Kidney epithelial cell (primary cell): ENCODE data around the gene MYPN. TPM values are rescaled to one million over a fixed set of nuclear protein-coding genes. Genes with fewer than 3 reads are reported as not detected.
"Not testable (repeated sequence)": the region's sequence is repeated elsewhere in the genome, so short reads cannot be mapped to it uniquely, and the experiment has no call there.

ENCODE experiments used
- DNase-seq: peaks from one replicate; pipeline ENCODE4 v3.0.0-alpha.2; 2010; ENCODE audit warnings: low read depth
- H3K27me3 ChIP-seq: 2 replicates; pipeline ENCODE4 v1.6.0; 2011; ENCODE audit warnings: low read length; ENCODE audit not compliant: control insufficient read depth, insufficient read depth
- H3K36me3 ChIP-seq: 2 replicates; pipeline ENCODE4 v1.5.1; 2011; ENCODE audit warnings: low read length; ENCODE audit not compliant: control insufficient read depth, insufficient read depth
- H3K4me3 ChIP-seq: 2 replicates; pipeline ENCODE4 v1.5.1; 2011; ENCODE audit warnings: low read depth, mild to moderate bottlenecking, control low read depth, low read length
- total RNA-seq: library from RNA; depleted of rRNA; stranded (reverse); fragments of >200 nt; gene quantifications from 2 replicates; pipeline ENCODE4 v1.2.3, GENCODE V29; 2015
- TF ChIP-seq, protein P1 (sequence below): IDR thresholded peaks from 2 replicates; pipeline ENCODE4 v1.5.1; 2011; ENCODE audit warnings: mild to moderate bottlenecking, moderate library complexity, low read length, control low read depth, inconsistent platforms; ENCODE audit not compliant: insufficient read depth, poor library complexity, severe bottlenecking

The MYPN gene
- total RNA-seq, 1 donor from 2014 or later = 0.04 TPM

DNA sequence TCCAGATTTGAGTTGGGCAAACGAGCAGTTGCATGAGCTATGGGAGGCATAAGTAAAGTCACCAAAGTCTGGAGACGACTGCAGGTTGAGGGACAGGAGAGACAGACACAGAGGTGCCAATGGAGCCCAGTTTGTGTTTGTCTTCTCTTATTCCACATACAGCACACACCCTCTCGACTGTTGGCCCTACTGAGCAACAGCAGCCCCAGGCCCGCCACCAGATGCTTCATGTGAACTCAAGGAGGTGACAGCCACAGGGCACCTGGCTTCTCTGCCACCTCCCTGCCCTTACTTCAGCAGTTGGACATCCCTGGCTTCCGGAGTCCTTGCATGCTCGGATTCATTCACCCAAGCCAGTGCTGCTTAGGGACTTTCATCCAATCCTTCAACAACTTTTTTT, 129.1 kb downstream of the MYPN start:
- TF ChIP-seq, protein P1, sequence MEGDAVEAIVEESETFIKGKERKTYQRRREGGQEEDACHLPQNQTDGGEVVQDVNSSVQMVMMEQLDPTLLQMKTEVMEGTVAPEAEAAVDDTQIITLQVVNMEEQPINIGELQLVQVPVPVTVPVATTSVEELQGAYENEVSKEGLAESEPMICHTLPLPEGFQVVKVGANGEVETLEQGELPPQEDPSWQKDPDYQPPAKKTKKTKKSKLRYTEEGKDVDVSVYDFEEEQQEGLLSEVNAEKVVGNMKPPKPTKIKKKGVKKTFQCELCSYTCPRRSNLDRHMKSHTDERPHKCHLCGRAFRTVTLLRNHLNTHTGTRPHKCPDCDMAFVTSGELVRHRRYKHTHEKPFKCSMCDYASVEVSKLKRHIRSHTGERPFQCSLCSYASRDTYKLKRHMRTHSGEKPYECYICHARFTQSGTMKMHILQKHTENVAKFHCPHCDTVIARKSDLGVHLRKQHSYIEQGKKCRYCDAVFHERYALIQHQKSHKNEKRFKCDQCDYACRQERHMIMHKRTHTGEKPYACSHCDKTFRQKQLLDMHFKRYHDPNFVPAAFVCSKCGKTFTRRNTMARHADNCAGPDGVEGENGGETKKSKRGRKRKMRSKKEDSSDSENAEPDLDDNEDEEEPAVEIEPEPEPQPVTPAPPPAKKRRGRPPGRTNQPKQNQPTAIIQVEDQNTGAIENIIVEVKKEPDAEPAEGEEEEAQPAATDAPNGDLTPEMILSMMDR = no peak
- no peaks in the 10 kb centered on the region for H3K36me3 ChIP-seq
- H3K27me3 ChIP-seq = no peaks in the 10 kb centered on the region
- no peak overlapping the region for H3K4me3 ChIP-seq
- no peak for DNase-seq

DNA sequence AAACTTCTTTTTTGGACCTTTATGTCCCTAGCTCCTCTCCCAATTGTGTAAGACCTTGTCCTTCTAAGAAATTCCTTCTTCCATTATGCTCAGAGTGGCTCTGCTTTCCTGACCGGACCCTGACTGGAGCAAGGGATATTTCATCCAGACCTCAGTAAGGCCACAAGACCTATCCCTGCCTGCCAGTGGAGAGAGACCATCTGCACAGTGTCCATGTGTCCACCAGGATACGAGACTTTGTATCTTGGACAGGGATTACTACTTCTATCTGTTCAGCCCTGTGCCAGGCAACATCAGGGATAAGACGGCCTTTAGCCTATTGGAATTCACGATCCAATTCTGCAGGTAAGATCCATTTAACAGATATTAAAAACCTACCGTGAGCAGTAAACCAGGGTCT, 129.8 kb downstream of the MYPN start:
- Histone ChIP-seq H3K36me3 (no peaks in the 10 kb centered on the region), H3K27me3 (no peaks in the 10 kb centered on the region), H3K4me3 (no peak overlapping the region)
- TF ChIP-seq, protein P1 = no peak
- no peak for DNase-seq

DNA sequence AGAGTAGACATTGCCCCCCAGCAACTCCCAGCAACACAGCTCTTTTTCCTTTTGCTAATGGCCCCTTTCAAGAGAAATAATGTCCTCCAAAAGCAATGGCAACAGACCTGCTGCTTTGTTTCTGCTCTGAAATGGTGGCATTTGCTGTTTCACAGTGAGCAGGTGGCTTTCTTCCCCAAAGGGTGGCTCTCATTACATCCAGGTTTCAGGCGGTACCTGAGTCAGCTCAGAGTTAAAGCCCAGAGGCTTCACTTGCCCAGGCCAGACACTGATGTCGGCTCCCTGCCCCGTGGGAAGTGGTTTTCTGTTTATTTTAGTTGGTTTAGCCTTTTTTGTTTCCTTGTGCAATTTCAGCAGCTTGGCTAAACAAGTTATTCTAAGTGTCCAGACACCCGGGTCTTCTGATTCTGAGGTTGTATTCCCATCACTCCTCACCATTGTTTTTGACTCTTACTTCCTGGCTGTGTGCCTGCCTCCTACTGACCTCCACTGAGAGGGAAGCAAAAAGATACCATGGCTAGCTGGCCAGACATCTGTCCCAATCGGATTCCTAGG, 130.4 kb downstream of the MYPN start:
- no peak overlapping the region for H3K4me3 ChIP-seq
- no peak for DNase-seq
- TF ChIP-seq, protein P1 = no peak
- H3K27me3 ChIP-seq = no peaks in the 10 kb centered on the region
- no peaks in the 10 kb centered on the region for H3K36me3 ChIP-seq

DNA sequence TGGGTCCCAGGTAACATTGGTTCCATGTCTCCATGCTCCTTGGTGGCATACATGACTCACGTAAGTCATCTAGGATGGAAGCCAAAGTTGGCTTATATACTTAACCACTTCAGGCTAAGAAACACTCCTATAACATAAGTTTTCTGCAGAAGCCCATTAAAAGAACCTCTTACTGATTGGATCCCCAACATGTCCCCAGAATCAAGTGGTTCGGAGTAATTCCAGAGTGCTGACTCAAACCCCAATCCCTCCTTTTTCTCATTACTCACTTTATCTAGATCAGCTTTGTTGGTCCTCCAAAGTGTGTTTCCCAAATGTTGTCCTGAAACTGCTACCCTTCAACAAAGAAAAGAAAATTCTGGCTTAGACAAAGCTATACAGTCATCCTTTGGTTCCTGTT, 132.8 kb downstream of the MYPN start:
- H3K36me3 ChIP-seq = no peaks in the 10 kb centered on the region
- H3K4me3 ChIP-seq = no peak overlapping the region
- DNase-seq = no peak
- TF ChIP-seq, protein P1 = no peak
- H3K27me3 ChIP-seq = no peaks in the 10 kb centered on the region

DNA sequence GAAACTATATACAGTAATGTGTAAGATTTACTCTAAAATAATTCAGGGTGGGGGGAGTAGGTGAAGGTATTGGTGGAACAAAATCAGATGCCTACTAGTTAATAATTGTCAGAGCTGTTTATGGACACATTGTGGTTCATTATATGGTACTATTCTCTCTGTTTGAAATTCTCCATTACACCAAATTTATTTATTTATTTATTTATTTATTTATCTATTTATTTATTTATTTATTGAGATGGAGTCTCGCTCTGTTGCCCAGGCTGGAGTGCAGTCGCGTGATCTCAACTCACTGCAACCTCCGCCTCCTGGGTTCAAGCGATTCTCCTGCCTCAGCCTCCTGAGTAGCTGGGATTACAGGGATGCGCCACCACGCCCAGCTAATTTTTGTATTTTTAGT, 137.1 kb downstream of the MYPN start:
- not testable (repeated sequence) for H3K4me3 ChIP-seq, H3K27me3 ChIP-seq, DNase-seq, H3K36me3 ChIP-seq

DNA sequence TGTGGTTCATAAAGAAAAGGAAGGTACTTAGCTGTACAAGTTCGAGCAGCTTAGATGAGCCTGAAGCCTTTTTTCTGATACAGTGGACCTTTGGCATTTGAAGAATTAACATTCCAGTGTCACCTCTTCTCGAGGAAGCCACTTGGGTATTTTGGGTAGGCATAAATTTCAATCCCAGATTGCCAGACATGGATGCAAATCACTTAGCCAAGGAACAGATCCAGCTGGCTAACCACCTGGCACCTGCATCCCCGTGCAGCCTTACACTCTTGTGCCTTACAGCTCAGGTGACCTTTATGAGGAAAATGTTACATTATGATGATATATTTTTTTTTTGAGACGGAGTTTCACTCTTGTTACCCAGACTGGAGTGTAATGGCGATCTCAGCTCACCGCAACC, 138.6 kb downstream of the MYPN start:
- no peaks in the 10 kb centered on the region for H3K36me3 ChIP-seq
- TF ChIP-seq, protein P1 = no peak
- no peak overlapping the region for H3K4me3 ChIP-seq
- H3K27me3 ChIP-seq = no peaks in the 10 kb centered on the region
- DNase-seq = no peak

DNA sequence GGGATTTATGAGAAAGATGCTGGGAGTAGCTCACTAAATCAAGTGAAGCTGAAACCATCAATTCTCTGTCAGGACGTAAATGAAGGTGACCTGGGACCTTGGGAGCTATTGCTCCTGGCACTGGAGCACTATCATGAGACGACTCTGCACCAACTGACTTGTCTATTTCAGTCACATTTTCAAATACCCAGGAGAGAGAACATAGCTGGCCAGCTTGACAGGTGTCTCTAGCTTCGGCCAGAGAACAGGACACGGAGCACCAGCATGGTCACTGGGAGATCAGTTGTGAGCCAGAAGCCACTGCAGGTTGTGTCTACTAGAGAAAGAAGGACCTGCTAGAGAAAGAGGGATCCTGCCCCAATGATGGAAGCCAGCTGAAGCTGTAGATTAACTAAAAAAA, 140.0 kb downstream of the MYPN start:
- TF ChIP-seq, protein P1 = no peak
- Histone ChIP-seq H3K4me3 (no peak overlapping the region), H3K27me3 (no peaks in the 10 kb centered on the region), H3K36me3 (no peaks in the 10 kb centered on the region)
- DNase-seq = no peak
